H9 (cell line): ENCODE data around the gene CERK. TPM values are rescaled to one million over a fixed set of nuclear protein-coding genes. Genes with fewer than 3 reads are reported as not detected.

Experiments
- DNase-seq: peaks from one replicate; pipeline ENCODE4 v3.0.0-alpha.2; 2017
- H2AFZ ChIP-seq: one replicate; pipeline ENCODE4 v1.6.1; 2013; ENCODE audit warnings: mild to moderate bottlenecking, low read length, control low read depth, moderate library complexity
- H2AK5ac ChIP-seq: 2 replicates; pipeline ENCODE4 v1.6.1; 2013; ENCODE audit warnings: low read length, control low read depth, mixed read lengths; ENCODE audit not compliant: insufficient read length
- H2BK120ac ChIP-seq: one replicate; pipeline ENCODE4 v1.6.1; 2013; ENCODE audit warnings: low read depth, mild to moderate bottlenecking, low read length, control low read depth, inconsistent platforms; ENCODE audit not compliant: poor library complexity, severe bottlenecking
- H2BK12ac ChIP-seq: 2 replicates; pipeline ENCODE4 v1.6.1; 2013; ENCODE audit warnings: low read length, control low read depth, mixed read lengths, low read depth; ENCODE audit not compliant: insufficient read length
- H2BK15ac ChIP-seq: 2 replicates; pipeline ENCODE4 v1.6.1; 2013; ENCODE audit warnings: low read depth, low read length, control low read depth
- H2BK20ac ChIP-seq: one replicate; pipeline ENCODE4 v1.6.1; 2013; ENCODE audit warnings: low read depth, mild to moderate bottlenecking, low read length, control low read depth, inconsistent platforms; ENCODE audit not compliant: poor library complexity, severe bottlenecking
- H2BK5ac ChIP-seq: 2 replicates; pipeline ENCODE4 v1.6.1; 2013; ENCODE audit warnings: low read length, control low read depth, mixed read lengths; ENCODE audit not compliant: insufficient read length
- H3K14ac ChIP-seq: 2 replicates; pipeline ENCODE4 v1.6.1; 2013; ENCODE audit warnings: low read length, control low read depth; ENCODE audit not compliant: insufficient read depth
- H3K18ac ChIP-seq: 2 replicates; pipeline ENCODE4 v1.6.1; 2013; ENCODE audit warnings: low read depth, mild to moderate bottlenecking, mixed read lengths, low read length, control low read depth; ENCODE audit not compliant: insufficient read length
- H3K23ac ChIP-seq: 2 replicates; pipeline ENCODE4 v1.6.1; 2013; ENCODE audit warnings: low read length, control low read depth, mixed read lengths, low read depth; ENCODE audit not compliant: insufficient read length
- H3K23me2 ChIP-seq: 2 replicates; pipeline ENCODE4 v1.6.1; 2013; ENCODE audit warnings: low read depth, mild to moderate bottlenecking, mixed read lengths, low read length, control low read depth; ENCODE audit not compliant: insufficient read length, poor library complexity, severe bottlenecking
- H3K27ac ChIP-seq: 2 replicates; pipeline ENCODE4 v1.5.1; 2013; ENCODE audit warnings: low read length, control low read depth, mixed read lengths, low read depth; ENCODE audit not compliant: insufficient read length
- H3K27me3 ChIP-seq: 2 replicates; pipeline ENCODE4 v1.6.1; 2013; ENCODE audit warnings: low read length, control low read depth, inconsistent platforms; ENCODE audit not compliant: insufficient read depth
- H3K4ac ChIP-seq: 2 replicates; pipeline ENCODE4 v1.6.1; 2013; ENCODE audit warnings: low read depth, mild to moderate bottlenecking, control low read depth, inconsistent platforms, low read length, moderate library complexity
- H3K4me1 ChIP-seq: 2 replicates; pipeline ENCODE4 v1.6.1; 2013; ENCODE audit warnings: low read length, control low read depth, inconsistent platforms; ENCODE audit not compliant: insufficient read depth
- H3K4me2 ChIP-seq: 2 replicates; pipeline ENCODE4 v1.6.1; 2013; ENCODE audit warnings: low read length, control low read depth, mixed read lengths; ENCODE audit not compliant: insufficient read length, insufficient read depth
- H3K56ac ChIP-seq: 2 replicates; pipeline ENCODE4 v1.6.1; 2013; ENCODE audit warnings: low read depth, mild to moderate bottlenecking, mixed read lengths, low read length, control low read depth; ENCODE audit not compliant: insufficient read length
- H3K79me1 ChIP-seq: 2 replicates; pipeline ENCODE4 v1.6.1; 2013; ENCODE audit warnings: low read depth, mild to moderate bottlenecking, moderate library complexity, low read length, control low read depth, inconsistent platforms; ENCODE audit not compliant: insufficient read depth, poor library complexity, severe bottlenecking
- H3K79me2 ChIP-seq: 2 replicates; pipeline ENCODE4 v1.6.1; 2013; ENCODE audit warnings: low read length, control low read depth, inconsistent platforms; ENCODE audit not compliant: insufficient read depth
- H3K9ac ChIP-seq: 2 replicates; pipeline ENCODE4 v1.6.1; 2013; ENCODE audit warnings: low read length, control low read depth, mixed read lengths; ENCODE audit not compliant: insufficient read length; ENCODE audit errors: extremely low read depth
- H3K9me3 ChIP-seq: one replicate; pipeline ENCODE4 v1.6.1; 2013; ENCODE audit warnings: low read depth, low read length, inconsistent platforms; ENCODE audit not compliant: control insufficient read depth
- H3T11ph ChIP-seq: one replicate; pipeline ENCODE4 v1.6.1; 2013; ENCODE audit warnings: mild to moderate bottlenecking, low read length, control low read depth, inconsistent platforms
- H4K20me1 ChIP-seq: one replicate; pipeline ENCODE4 v1.6.1; 2013; ENCODE audit not compliant: control insufficient read depth, insufficient read length, insufficient read depth
- H4K5ac ChIP-seq: 2 replicates; pipeline ENCODE4 v1.6.1; 2013; ENCODE audit warnings: low read depth, mild to moderate bottlenecking, mixed read lengths, low read length, control low read depth; ENCODE audit not compliant: insufficient read length
- H4K8ac ChIP-seq: replicated peaks from 2 replicates; pipeline ENCODE4 v1.6.1; 2013; ENCODE audit warnings: low read length, control low read depth, mixed read lengths, low read depth; ENCODE audit not compliant: insufficient read length
- H4K91ac ChIP-seq: 2 replicates; pipeline ENCODE4 v1.6.1; 2013; ENCODE audit warnings: low read depth, mild to moderate bottlenecking, moderate library complexity, mixed read lengths, low read length, control low read depth; ENCODE audit not compliant: insufficient read length
- H3K27ac Mint-ChIP-seq, 3 experiments: 2 replicates in 2 of 3; 3 replicates in 1 of 3; pipeline ENCODE4 v1.8.0; 2020 to 2021; ENCODE audit warnings: mixed read lengths in 3 of 3, mild to moderate bottlenecking in 1 of 3, moderate library complexity in 1 of 3
- H3K27me3 Mint-ChIP-seq: 2 replicates; pipeline ENCODE4 v1.8.0; 2021; ENCODE audit warnings: low read depth, mild to moderate bottlenecking, moderate library complexity, mixed read lengths
- H3K36me3 Mint-ChIP-seq, 3 experiments: 2 replicates in 2 of 3; 3 replicates in 1 of 3; pipeline ENCODE4 v1.8.0; 2020 to 2021; ENCODE audit warnings: low read depth in 3 of 3, mixed read lengths in 3 of 3; ENCODE audit not compliant: insufficient read depth in 1 of 3
- H3K4me1 Mint-ChIP-seq, 2 experiments: 2 replicates each; pipeline ENCODE4 v1.8.0; 2020; ENCODE audit warnings: mixed read lengths in 2 of 2
- H3K4me3 Mint-ChIP-seq, 2 experiments: 2 replicates in 1 of 2; 3 replicates in 1 of 2; pipeline ENCODE4 v1.8.0; 2020 to 2021; ENCODE audit warnings: mild to moderate bottlenecking in 2 of 2, mixed read lengths in 2 of 2, moderate library complexity in 1 of 2
- H3K9me3 Mint-ChIP-seq, 2 experiments: 2 replicates in 1 of 2; 3 replicates in 1 of 2; pipeline ENCODE4 v1.8.0; 2020; ENCODE audit warnings: mild to moderate bottlenecking in 2 of 2, mixed read lengths in 2 of 2, moderate library complexity in 1 of 2
- CTCF ChIP-seq: fragments of 200-600 bp; sonication (generic); conservative IDR thresholded peaks from 3 replicates; pipeline ENCODE4 v1.8.0; 2021; ENCODE audit warnings: antibody characterized with exemption, mild to moderate bottlenecking
- WGBS: extraction: QIAGEN DNeasy Blood & Tissue Kit; methylation state at CpG from one replicate; pipeline ENCODE4 v1.1.7; 2013; ENCODE audit warnings: missing lambda C conversion rate, low lambda C conversion rate, mixed read lengths; ENCODE audit not compliant: insufficient read length; ENCODE audit errors: extremely low coverage; 5-methylcytosine and 5-hydroxymethylcytosine counted together
- total RNA-seq: library from RNA; stranded (reverse); gene quantifications from 2 replicates; pipeline ENCODE4 v1.2.1, GENCODE V29; 2021

Gene CERK
- total RNA-seq, 1 experiment from 2014 or later, result 47.1 TPM

- Histone ChIP-seq H3K23ac (no peak overlapping the region), H4K8ac (no peak overlapping the region), H3K79me1 (no peaks in the 10 kb centered on the region), H4K5ac (no peak overlapping the region), H2AK5ac (no peak overlapping the region), H2BK12ac (no peak overlapping the region), H3K27ac (no peak overlapping the region), H3T11ph (no peak overlapping the region), H3K56ac (no peak overlapping the region), H4K20me1 (no peaks in the 10 kb centered on the region), H3K14ac (no peak overlapping the region; the same call in 1 of the 2 replicates), H3K4me1 (no peaks in the 10 kb centered on the region), H3K23me2 (no peaks in the 10 kb centered on the region), H2BK20ac (no peak overlapping the region), H3K4me2 (no peak overlapping the region), H4K91ac (no peak overlapping the region), H2BK120ac (no peak overlapping the region), H3K4ac (no peak overlapping the region), H3K9me3 (no peaks in the 10 kb centered on the region), H3K9ac (no peak overlapping the region), H3K18ac (no peak overlapping the region), H2BK15ac (no peak overlapping the region), H3K27me3 (no peaks in the 10 kb centered on the region), H2BK5ac (no peak overlapping the region), H2AFZ (no peak overlapping the region), H3K79me2 (no peaks in the 10 kb centered on the region)
- H3K36me3 Mint-ChIP-seq, result peaks cover 0 to 3% (median 0%) of the 10 kb centered on the region in 3 experiments; a peak in 3 of 7 replicates
- no CpG with 5 or more reads among the region's 11 CpGs for WGBS
- no peak for TF ChIP-seq CTCF
- no peaks in the 10 kb centered on the region for H3K4me1 Mint-ChIP-seq
- H3K9me3 Mint-ChIP-seq, result no peaks in the 10 kb centered on the region
- H3K27ac Mint-ChIP-seq, result no peak overlapping the region; a peak in 1 of 7 replicates
- DNase-seq, result no peak
- H3K27me3 Mint-ChIP-seq, result no peaks in the 10 kb centered on the region
- no peak overlapping the region for H3K4me3 Mint-ChIP-seq
These were observed 63.1 kb downstream of the CERK start for GRCh38 chr22:46674906-46675305.
